Skeletal muscle tissue (tissue), 5 donors: ENCODE results near the gene AKAP8L. TPM values are rescaled to one million over a fixed set of nuclear protein-coding genes. Genes with fewer than 3 reads are reported as not detected.
"Not testable (repeated sequence)": the region's sequence is repeated elsewhere in the genome, so short reads cannot be mapped to it uniquely, and the experiment has no call there.

Experiments used
- H3K27ac ChIP-seq: one replicate; pipeline ENCODE4 v1.7.0; 2013; ENCODE audit warnings: mild to moderate bottlenecking, low read depth, low read length, inconsistent platforms
- H3K27me3 ChIP-seq, 3 donors: one replicate each; pipeline ENCODE4 v1.7.0; 2013; ENCODE audit warnings: low read length in 3 of 3; ENCODE audit not compliant: control insufficient read depth in 3 of 3, insufficient read depth in 3 of 3
- H3K36me3 ChIP-seq, 3 donors: one replicate each; pipeline ENCODE4 v1.7.0; 2013; ENCODE audit warnings: low read length in 3 of 3; ENCODE audit not compliant: control insufficient read depth in 3 of 3, insufficient read depth in 3 of 3
- H3K4me1 ChIP-seq, 3 donors: one replicate each; pipeline ENCODE4 v1.7.0; 2013; ENCODE audit warnings: low read length in 3 of 3, mild to moderate bottlenecking in 3 of 3; ENCODE audit not compliant: control insufficient read depth in 3 of 3, insufficient read depth in 3 of 3
- H3K4me3 ChIP-seq, 3 donors: one replicate each; pipeline ENCODE4 v1.7.0; 2013; ENCODE audit warnings: low read length in 3 of 3
- H3K9ac ChIP-seq, 3 donors: one replicate each; pipeline ENCODE4 v1.7.0; 2013; ENCODE audit warnings: low read length in 3 of 3, mild to moderate bottlenecking in 3 of 3, moderate library complexity in 2 of 3, low read depth in 1 of 3
- H3K9me3 ChIP-seq, 3 donors: one replicate each; pipeline ENCODE4 v1.7.0; 2013; ENCODE audit warnings: low read length in 3 of 3; ENCODE audit not compliant: control insufficient read depth in 3 of 3
- small RNA-seq: library from RNA; depleted of rRNA; stranded (forward); fragments of <200 nt; gene quantifications from one replicate; pipeline ENCODE3, GENCODE V24; 2014
- total RNA-seq: library from RNA; depleted of rRNA; stranded (reverse); fragments of >200 nt; gene quantifications from one replicate; pipeline ENCODE4 v1.2.3, GENCODE V29; 2014
- donor health status: Osteomylitis.

The AKAP8L gene
- total RNA-seq, 1 donor from 2014 or later: 39.1 TPM

DNA sequence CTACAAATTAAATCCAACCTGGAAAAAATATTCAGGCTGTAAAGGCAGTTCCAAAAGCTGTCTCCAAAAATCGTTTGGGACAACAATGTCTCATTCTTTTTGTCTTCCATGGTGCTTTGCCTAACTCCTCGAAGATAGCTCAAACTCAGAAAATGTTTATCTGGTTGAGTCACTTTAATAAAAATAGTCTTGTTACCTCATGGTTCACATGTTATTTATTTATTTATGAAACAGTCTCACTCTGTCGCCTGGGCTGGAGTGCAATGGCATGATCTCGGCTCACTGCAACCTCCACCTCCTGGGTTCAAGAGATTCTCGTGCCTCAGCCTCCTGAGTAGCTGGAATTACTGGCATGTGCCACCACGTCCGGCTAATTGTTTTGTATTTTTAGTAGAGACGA, 81.6 kb downstream of the AKAP8L start:
- Histone ChIP-seq H3K9me3 (no peaks in the 10 kb centered on the region), H3K27ac (peak overlapping the region; percentile 23), H3K4me1 (peaks cover 8 to 28% (median 21%) of the 10 kb centered on the region in 3 donors), H3K9ac (peak overlapping the region in 1 of 3 donors; percentile 59), H3K36me3 (no peaks in the 10 kb centered on the region), H3K4me3 (no peak overlapping the region), H3K27me3 (no peaks in the 10 kb centered on the region)

DNA sequence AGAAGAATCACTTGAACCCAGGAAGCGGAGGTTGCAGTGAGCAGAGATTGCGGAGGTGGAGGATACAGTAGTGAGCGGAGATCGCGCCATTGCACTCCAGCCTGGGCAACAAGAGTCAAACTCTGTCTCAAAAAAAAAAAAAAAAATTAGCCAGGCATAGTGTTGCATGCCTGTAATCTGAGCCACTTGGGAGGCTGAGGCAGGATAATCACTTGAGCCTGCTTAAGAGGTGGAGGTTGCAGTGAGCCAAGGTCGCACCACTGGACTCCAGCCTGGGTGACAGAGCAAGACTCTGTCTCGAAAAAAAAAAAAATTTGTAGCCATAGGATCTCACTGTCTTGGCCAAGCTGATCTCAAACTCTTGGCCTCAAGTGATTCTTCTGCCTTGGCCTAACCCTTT, 82.8 kb downstream of the AKAP8L start:
- H3K4me3 ChIP-seq, H3K9me3 ChIP-seq, H3K27me3 ChIP-seq, H3K36me3 ChIP-seq: not testable (repeated sequence)
- H3K27ac ChIP-seq: peak overlapping the region; percentile 23
- H3K4me1 ChIP-seq: peaks cover 10 to 28% (median 21%) of the 10 kb centered on the region in 3 donors
- peak overlapping the region in 1 of 3 donors; percentile 33 for H3K9ac ChIP-seq

GRCh38 chr19:15332311-15332996, 86.3 kb downstream of the AKAP8L start, which contains the start of gene BRD4:
TSS of gene BRD4 (minus strand) at chr19:15332539. CDS start at chr19:15273099, 59,440 bp downstream.
- no peaks in the 10 kb centered on the region for H3K36me3 ChIP-seq
- no peaks in the 10 kb centered on the region for H3K9me3 ChIP-seq
- peak within 1 kb of the TSS; percentile 84 to 95 (median 91) for H3K4me3 ChIP-seq
- no peaks in the 10 kb centered on the region for H3K27me3 ChIP-seq
- H3K4me1 ChIP-seq: peaks cover 27 to 53% (median 36%) of the 10 kb centered on the region in 3 donors
- H3K27ac ChIP-seq: peak within 1 kb of the TSS; percentile 86
- H3K9ac ChIP-seq: peak within 1 kb of the TSS; percentile 91 to 95 (median 94)

GRCh38 chr19:15331419-15332310, 87.1 kb downstream of the AKAP8L start:
- Histone ChIP-seq H3K9me3 (no peaks in the 10 kb centered on the region), H3K27ac (peak overlapping the region; percentile 86), H3K27me3 (no peaks in the 10 kb centered on the region), H3K9ac (peak overlapping the region; percentile 91 to 95 (median 94)), H3K4me3 (peak overlapping the region; percentile 77 to 95 (median 91)), H3K36me3 (no peaks in the 10 kb centered on the region), H3K4me1 (peaks cover 28 to 54% (median 44%) of the 10 kb centered on the region in 3 donors)

DNA sequence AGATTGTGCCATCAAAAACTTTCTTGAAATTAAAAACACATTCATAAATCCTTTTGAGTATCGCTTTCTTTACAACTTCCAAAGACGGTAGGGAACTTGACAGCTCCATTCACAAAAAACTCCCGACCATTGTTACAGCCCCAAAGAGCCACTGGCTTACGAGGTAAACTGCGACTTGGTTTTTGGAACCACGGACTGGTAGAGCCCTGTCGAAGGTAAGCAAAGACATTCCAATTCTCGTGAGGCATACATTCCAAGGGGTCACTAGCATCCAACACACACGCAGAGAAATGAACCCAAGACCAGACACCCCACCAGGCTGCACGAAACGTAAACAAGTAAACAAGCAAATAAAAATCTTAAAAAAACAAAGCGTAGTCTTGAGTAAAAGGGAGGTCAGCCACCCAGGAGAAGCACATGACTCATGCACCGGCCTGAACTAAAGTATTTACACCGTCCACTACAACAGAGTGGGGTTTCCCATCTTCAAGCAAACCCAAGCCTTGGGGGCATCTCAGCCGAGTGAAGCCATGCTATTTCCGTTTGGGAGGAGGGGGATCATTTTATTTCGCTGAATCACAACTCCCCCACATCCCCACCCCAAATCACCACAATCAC, 87.9 kb downstream of the AKAP8L start:
- Histone ChIP-seq H3K27ac (peak overlapping the region; percentile 86), H3K27me3 (no peaks in the 10 kb centered on the region), H3K4me3 (peak overlapping the region; percentile 77 to 95 (median 91)), H3K9ac (peak overlapping the region; percentile 91 to 95 (median 94)), H3K9me3 (no peaks in the 10 kb centered on the region), H3K36me3 (no peaks in the 10 kb centered on the region), H3K4me1 (peaks cover 28 to 50% (median 46%) of the 10 kb centered on the region in 3 donors)

Small RNAs within 50 kb of the gene (small RNA-seq; reads per million reads assigned to genes)
- gene AC005776.1 (not detected), gene MIR1470 (not detected)

Other genes starting within 250 kb of the AKAP8L start
- gene NOTCH3, start 218.0 kb downstream of the AKAP8L start, total RNA-seq: 77.8 TPM
- gene EPHX3, start 186.5 kb downstream of the AKAP8L start, total RNA-seq: not detected
- gene BRD4, start 86.4 kb downstream of the AKAP8L start, total RNA-seq: 9.4 TPM
- gene AKAP8, start 39.2 kb downstream of the AKAP8L start, total RNA-seq: 13.6 TPM
- 3.7 TPM for gene WIZ, start 31.0 kb upstream of the AKAP8L start, total RNA-seq
- 0.52 TPM for gene RASAL3, start 45.6 kb upstream of the AKAP8L start, total RNA-seq
- gene PGLYRP2, start 60.5 kb upstream of the AKAP8L start, total RNA-seq: not detected
- not detected for gene CYP4F22, start 89.5 kb upstream of the AKAP8L start, total RNA-seq
- not detected for gene CYP4F8, start 196.2 kb upstream of the AKAP8L start, total RNA-seq
- 0.52 TPM for gene CYP4F3, start 221.9 kb upstream of the AKAP8L start, total RNA-seq